Measurements from ENCODE around the gene GREB1.

- TF ChIP-seq CTCF (conservative IDR thresholded peaks at IDR 0.05; ENCODE audit: low read depth, low read length) = no peak
- no peak for TF ChIP-seq EZH2 (IDR thresholded peaks at IDR 0.05; ENCODE audit: low read length, unreplicated experiment)
- no peak for TF ChIP-seq EZH2phosphoT487 (IDR thresholded peaks at IDR 0.05; ENCODE audit: borderline replicate concordance, low read length)
Observed at GRCh38 chr2:11652553-11652952, 118.7 kb downstream of the GREB1 start.
